ENCODE data around the gene NSF. TPM values are rescaled to one million over a fixed set of nuclear protein-coding genes. Genes with fewer than 3 reads are reported as not detected.
"Not testable (repeated sequence)": the region's sequence is repeated elsewhere in the genome, so short reads cannot be mapped to it uniquely, and the experiment has no call there.

NSF gene
- total RNA-seq, 2 experiments from 2014 or later: 37.0 to 37.9 TPM

DNA sequence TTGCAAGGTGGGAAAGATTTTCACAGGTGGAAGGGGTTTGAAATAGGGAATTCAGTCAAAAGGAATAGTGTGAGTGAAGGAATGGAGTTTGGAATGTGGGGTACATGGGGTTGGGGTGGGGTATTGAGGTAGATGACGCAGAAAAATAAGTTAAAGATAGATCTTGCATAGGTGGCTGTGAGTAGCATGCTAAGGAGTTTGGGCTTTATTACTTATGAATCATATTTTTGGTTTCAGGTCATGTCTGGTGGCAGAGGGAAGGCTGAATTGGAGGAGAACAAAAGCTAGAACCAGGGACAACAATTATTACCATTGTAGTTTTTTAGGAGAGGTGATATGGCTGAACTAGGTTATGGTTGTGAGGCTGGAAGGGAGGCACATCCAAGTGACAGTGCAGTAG is 23.4 kb downstream of the NSF start:
- H3K27ac Mint-ChIP-seq, H3K4me3 Mint-ChIP-seq, H3K4me1 Mint-ChIP-seq, H3K27me3 Mint-ChIP-seq, DNase-seq, H3K9me3 Mint-ChIP-seq, H3K36me3 Mint-ChIP-seq: not testable (repeated sequence)

DNA sequence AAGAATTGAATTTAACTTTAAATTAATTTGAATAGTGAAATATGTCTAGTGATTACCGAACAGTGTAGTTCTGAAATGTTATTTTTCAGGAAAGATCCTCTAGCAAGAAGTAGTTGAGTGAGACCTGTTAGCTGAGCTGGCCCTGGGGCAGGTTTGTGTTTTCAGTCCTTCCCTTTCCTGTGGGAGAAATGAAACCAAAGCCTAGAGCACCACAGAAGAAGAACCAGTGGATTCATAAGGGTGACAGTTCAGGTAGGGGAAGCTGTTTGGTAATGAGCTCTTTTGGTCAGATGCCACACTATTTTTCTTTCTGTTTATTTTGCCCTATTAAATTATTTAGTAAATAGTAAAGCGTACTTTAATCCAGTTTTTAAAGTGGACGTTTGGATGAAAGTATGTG is 26.7 kb downstream of the NSF start:
- H3K9me3 Mint-ChIP-seq, H3K27me3 Mint-ChIP-seq, DNase-seq, H3K4me1 Mint-ChIP-seq, H3K36me3 Mint-ChIP-seq, H3K4me3 Mint-ChIP-seq, H3K27ac Mint-ChIP-seq: not testable (repeated sequence)

DNA sequence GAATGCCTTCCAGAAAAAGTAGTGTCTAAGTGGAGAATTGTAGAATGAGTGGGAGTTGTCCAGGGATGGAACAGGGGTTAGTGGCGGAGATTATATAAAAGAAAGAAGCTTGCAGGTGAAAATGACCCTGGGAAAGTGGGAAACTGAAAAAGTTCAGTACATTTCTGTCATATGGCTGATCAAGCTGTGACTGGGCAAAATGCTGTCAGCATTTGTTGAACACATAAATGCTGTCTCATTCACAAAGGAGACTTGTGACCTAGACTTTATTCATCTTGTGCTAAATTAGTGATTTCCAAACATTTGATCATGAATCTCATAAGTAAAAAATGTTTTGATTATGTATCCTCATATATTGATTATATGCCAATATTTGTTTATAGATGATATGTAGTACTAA is 28.5 kb downstream of the NSF start:
- not testable (repeated sequence) for H3K27ac Mint-ChIP-seq, DNase-seq, H3K27me3 Mint-ChIP-seq, H3K4me3 Mint-ChIP-seq, H3K4me1 Mint-ChIP-seq, H3K9me3 Mint-ChIP-seq, H3K36me3 Mint-ChIP-seq

DNA sequence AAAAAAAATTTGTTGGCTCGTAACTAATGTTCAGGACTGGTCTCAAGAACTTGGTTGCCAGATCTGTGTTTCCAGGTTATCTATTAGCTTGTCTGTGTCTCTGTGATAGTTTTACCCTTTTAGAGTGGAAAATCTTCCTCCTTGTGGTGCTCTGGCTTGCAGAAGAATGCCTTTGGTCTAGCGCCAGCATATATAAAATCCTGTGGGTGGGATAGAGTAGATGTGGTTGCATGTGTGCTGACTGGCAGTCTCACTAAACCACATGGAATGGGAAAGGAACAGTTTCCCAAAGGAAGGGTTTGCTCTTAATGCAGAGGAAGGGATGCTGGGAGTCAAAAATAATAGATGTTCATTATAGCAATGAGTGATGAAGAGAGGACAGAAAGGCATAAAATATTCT is 33.3 kb downstream of the NSF start:
- not testable (repeated sequence) for H3K4me3 Mint-ChIP-seq, H3K36me3 Mint-ChIP-seq, H3K27ac Mint-ChIP-seq, H3K27me3 Mint-ChIP-seq, DNase-seq, H3K9me3 Mint-ChIP-seq, H3K4me1 Mint-ChIP-seq

DNA sequence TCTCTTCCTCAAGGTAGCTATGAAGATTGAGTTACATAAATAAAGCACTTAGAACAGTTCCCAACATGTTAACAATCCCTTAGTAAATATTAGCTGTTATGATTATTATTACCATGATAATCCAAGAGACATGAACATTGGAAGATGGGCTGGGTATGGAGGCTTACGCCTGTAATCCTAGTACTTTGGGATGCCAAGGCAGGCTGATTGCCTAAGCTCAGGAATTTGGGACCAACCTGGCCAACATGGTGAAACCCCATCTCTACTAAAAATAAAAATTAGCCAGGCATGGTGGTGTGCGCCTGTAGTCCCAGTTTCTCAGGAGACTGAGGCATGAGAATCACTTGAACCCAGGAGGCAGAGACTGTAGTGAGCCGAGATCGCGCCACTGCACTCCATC is 34.3 kb downstream of the NSF start:
- not testable (repeated sequence) for H3K4me1 Mint-ChIP-seq, DNase-seq, H3K9me3 Mint-ChIP-seq, H3K27me3 Mint-ChIP-seq, H3K36me3 Mint-ChIP-seq, H3K4me3 Mint-ChIP-seq, H3K27ac Mint-ChIP-seq

DNA sequence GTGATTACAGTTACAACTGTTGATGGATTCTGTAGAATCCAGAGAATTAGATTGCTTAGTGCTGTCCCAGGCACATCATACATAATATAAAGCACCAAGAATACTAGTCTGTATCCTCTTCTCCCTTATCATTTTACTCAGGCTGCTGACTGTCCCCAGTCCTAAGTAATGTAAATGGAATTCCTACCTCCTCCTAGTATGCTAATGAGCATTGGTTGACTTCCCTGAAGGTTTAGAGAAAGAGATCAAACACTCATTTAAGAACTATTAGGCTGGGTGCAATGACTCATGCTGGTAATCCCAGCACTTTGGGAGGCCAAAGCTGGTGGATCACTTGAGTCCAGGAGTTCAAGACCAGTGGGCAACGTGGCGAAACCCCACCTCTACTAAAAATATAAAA is 37.0 kb downstream of the NSF start:
- not testable (repeated sequence) for H3K4me3 Mint-ChIP-seq, H3K27me3 Mint-ChIP-seq, H3K4me1 Mint-ChIP-seq, H3K27ac Mint-ChIP-seq, H3K36me3 Mint-ChIP-seq, DNase-seq, H3K9me3 Mint-ChIP-seq

DNA sequence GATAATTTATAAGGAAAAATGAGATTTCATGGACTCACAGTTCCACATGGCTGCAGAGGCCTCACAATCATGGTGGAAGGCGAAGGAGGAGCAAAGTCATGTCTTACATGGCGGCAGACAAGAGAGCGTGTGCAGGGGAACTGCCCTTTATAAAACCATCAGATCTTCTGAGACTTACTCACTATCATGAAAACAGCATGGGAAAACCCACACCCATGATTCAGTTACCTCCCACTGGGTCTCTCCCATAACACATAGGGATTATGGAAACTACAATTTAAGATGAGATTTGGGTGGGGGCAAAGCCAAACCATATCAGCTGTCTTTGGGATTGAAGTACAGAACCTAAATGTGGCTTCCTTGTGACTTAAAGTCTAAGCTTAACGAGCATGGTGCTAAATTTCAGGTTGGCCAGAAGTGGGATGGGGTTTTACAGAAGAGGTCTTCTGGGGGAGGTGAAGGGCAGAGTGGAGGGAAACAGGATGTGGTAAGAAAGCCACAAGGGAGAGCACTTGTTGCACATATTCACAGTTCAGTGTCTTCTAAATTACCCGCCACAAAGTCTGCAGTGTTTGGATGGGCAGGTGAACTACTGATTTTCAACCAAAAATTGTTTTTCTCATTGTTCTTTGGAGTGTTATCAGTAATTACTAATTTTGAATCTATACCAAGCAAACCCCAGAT is 38.4 kb downstream of the NSF start:
- DNase-seq, H3K4me3 Mint-ChIP-seq, H3K4me1 Mint-ChIP-seq, H3K9me3 Mint-ChIP-seq, H3K27me3 Mint-ChIP-seq, H3K36me3 Mint-ChIP-seq, H3K27ac Mint-ChIP-seq: not testable (repeated sequence)

DNA sequence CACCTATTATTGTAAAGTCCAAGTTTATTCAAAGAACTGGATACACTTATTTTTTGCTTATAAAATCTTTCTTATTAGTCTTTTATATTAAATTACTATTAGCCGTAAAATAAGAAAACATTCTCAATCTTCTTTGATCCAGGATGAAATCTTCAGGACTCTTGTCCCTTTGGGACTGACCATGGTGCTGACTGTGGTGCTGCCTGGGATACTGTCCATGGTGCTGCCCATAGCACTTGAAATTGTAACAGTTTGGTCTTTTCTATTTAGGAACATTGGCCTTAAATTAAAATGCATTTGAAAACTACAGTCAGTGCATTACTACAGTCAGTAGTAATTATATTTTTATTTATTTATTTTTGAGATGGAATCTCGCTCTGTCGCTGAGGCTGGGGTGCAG is 41.7 kb downstream of the NSF start:
- not testable (repeated sequence) for H3K4me3 Mint-ChIP-seq, H3K36me3 Mint-ChIP-seq, DNase-seq, H3K9me3 Mint-ChIP-seq, H3K27me3 Mint-ChIP-seq, H3K27ac Mint-ChIP-seq, H3K4me1 Mint-ChIP-seq

DNA sequence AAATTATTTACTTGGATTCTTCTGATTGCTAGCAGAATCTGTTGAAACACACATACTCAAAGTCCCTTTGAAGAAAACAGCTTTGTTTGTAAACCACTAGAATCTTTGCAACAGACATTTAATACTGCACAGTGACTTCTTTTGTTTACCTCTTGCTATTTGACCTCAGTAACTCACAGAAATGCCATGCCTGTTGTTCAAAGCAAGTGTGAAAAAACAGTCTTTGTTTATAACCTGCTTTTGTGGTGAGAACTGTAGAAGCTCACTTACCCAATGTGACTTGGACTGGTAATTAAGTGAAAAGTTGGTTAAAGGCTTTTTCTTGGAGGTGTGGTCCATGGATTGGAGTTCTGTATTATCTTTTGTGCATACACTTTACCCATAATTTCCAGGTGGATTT is 44.4 kb downstream of the NSF start:
- H3K27ac Mint-ChIP-seq, H3K27me3 Mint-ChIP-seq, H3K4me1 Mint-ChIP-seq, DNase-seq, H3K36me3 Mint-ChIP-seq, H3K9me3 Mint-ChIP-seq, H3K4me3 Mint-ChIP-seq: not testable (repeated sequence)

DNA sequence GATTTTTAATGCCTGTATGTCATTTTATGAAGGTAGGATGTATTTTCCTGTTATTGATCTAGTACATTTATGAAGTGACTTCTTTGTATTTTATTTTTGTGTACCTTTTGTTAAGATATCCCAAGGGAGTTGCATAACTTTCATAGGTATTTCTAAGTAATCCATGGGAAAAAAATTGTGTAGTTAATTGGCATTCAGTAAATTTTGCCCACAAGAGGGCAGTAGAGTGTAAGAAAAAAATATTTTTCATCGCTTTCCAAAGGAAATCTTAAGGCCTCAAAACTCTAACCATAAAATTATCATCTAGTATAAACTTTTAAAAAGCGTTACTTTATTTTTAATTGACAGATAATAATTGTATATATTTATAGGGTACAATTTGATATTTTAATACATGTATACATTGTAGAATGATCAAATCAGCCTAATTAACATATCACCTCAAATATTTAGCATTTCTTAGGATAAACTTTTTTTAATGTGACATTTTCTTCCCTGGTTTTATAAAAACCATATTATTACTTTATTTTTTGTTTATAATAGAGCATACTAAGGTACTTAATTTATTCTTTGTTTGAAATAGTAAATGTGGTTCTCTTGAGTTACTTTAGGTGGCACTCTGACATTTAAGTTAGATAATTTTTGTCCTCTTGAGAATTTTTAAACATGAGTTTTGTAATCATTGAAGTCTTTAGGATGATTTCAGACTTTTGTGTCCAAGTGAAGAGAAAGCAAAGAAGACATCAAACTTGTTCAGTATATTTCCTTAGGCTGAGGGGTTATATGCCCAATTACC is 51.6 kb downstream of the NSF start:
- H3K4me1 Mint-ChIP-seq: not testable (repeated sequence)

DNA sequence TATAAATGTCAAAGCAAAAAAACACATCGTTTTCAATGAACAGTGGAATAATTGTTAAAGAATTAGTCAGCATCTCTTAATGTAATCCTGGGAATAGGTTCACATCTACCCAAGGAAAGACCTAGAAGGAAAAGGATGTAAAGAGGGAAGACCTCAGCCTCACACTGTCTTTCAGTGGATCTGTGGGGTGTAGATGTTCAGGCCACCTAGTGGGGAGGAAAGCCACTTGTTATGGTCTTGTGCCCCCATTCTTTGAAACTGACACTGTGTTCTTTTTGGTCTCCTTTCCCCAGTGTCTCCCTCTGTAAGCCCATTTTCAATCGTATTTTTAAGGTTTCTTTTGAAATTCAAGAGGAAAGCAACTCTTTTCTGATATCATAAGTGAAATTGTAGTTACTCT is 56.8 kb downstream of the NSF start:
- not testable (repeated sequence) for H3K4me1 Mint-ChIP-seq, H3K27ac Mint-ChIP-seq, H3K36me3 Mint-ChIP-seq, DNase-seq, H3K4me3 Mint-ChIP-seq, H3K9me3 Mint-ChIP-seq, H3K27me3 Mint-ChIP-seq

More for the DNA sequence above, 51.6 kb downstream of the NSF start:
- DNase-seq, H3K27ac Mint-ChIP-seq, H3K27me3 Mint-ChIP-seq, H3K9me3 Mint-ChIP-seq, H3K36me3 Mint-ChIP-seq, H3K4me3 Mint-ChIP-seq: not testable (repeated sequence)

DNA sequence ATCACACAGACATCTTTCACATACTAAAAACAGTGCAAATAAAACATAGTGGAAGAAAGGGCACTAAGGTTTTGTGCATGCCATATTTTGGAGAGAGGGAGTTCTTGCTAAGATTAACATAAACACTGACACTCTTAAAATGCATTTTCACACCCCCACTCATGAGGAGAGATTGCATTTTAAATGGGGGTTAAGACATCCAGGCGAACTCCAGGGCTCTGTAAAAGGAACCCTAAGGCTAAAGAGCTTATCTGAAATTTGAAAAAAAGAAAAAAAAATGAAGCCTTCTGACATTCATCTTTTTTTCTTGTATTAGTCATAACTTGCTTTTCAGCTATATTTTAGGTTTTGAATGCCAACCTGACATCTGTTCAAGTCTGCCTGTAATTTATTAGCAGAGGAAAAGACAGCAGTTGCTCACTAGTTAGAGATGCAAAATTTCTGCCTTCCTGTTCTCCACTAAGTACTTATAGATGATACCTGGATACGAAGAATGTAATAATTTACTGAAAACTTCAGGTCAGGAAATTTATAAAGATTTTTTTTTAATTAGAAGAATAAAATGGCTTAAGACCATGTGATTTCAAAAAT is 57.3 kb downstream of the NSF start:
- H3K27ac Mint-ChIP-seq, H3K27me3 Mint-ChIP-seq, H3K4me1 Mint-ChIP-seq, H3K36me3 Mint-ChIP-seq, DNase-seq, H3K9me3 Mint-ChIP-seq, H3K4me3 Mint-ChIP-seq: not testable (repeated sequence)

DNA sequence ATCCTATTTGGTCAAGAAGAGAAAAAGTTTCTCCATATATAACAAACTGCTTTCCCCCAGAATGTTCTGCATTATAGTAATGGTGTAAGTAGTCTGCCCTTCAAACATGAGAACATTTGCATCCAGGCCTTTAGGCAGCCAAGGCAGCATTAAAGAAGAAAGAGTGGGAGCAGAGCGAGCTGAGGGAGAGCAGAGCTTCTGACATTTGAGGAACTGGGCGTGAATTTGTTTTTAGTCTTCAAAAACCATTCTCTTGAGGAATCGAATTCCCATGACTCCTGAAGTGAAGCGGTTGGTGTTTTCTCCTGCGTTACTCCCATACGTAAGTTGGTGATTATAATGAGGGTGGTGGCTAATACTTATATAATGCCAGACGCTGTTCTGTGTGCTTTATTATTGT is 58.8 kb downstream of the NSF start:
- not testable (repeated sequence) for DNase-seq, H3K4me3 Mint-ChIP-seq, H3K4me1 Mint-ChIP-seq, H3K27me3 Mint-ChIP-seq, H3K27ac Mint-ChIP-seq, H3K9me3 Mint-ChIP-seq, H3K36me3 Mint-ChIP-seq

DNA sequence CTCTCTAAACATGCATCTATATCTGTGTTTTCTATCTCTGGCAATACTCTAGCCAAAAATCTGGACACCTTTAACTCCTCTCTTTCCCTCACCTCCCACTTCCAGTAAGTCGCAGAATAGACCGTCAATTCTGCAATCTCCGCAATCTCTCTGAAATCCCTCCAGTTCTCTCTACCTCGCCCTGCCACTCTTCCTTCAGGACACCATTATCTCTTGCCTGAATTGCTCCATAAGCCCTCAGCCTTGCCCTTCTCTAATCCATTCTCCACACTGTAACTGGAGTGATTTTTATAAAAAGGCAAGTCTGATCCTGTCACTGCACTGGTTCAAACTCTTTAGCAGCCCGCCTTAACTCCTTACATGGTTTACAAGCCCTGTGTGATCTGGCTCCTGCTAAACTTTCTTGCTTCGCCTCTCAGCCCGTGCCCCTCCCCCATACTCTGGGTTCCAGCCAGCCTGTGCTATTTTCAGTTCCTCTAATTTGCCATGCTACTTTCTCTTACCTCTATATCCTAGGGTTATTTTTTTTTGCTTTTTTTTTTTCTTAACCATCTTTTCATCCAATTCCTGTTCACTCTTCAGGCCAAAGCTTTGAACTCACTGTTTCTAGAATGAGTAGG is 61.7 kb downstream of the NSF start:
- not testable (repeated sequence) for H3K4me3 Mint-ChIP-seq

DNA sequence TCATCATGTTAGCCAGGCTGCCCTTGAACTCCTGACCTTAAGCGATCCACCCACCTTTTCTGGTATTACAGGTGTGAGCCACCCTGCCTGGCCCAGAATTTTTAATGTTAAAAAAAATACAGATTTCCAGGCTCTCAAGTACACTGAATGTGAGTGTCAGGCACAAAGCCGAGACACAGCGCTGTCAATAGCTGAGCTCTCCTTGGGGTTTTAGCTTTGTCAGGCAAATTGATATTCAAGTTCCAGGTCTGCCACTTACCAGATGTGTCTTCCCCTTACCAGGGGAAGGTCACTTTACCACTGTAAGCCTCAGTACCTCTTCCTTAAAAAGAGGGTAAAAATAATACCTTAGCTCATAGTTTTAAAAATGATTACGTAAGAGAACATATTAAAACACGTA is 67.8 kb downstream of the NSF start:
- DNase-seq, H3K9me3 Mint-ChIP-seq, H3K36me3 Mint-ChIP-seq, H3K27ac Mint-ChIP-seq, H3K4me1 Mint-ChIP-seq, H3K27me3 Mint-ChIP-seq, H3K4me3 Mint-ChIP-seq: not testable (repeated sequence)

More for the DNA sequence above, 61.7 kb downstream of the NSF start:
- not testable (repeated sequence) for H3K27ac Mint-ChIP-seq, H3K4me1 Mint-ChIP-seq, H3K27me3 Mint-ChIP-seq, H3K36me3 Mint-ChIP-seq, H3K9me3 Mint-ChIP-seq, DNase-seq

DNA sequence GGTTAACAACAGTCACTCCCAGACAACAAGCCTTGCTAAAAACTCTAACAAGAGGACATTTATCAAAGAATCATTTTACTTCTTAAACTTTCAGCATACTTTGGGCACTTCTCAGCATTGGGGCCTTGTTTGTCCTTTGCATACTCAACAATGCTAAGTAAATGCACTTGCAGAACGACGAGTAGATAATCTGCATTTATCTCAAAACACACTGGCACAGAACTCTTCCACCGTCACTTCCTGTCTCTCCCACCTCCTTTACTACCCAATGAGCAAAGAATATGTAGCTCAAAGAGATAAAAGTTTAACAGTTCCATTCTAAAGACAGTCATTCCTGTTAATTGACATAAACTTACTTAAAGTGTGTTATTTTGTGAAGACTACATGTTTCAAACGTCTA is 69.2 kb downstream of the NSF start:
- not testable (repeated sequence) for H3K9me3 Mint-ChIP-seq, H3K27ac Mint-ChIP-seq, H3K4me3 Mint-ChIP-seq

More for the DNA sequence above, 69.2 kb downstream of the NSF start:
- not testable (repeated sequence) for H3K27me3 Mint-ChIP-seq, H3K36me3 Mint-ChIP-seq, H3K4me1 Mint-ChIP-seq, DNase-seq
